Myocyte (in vitro differentiated cells): ENCODE measurements around the gene PNCK. TPM values are rescaled to one million over a fixed set of nuclear protein-coding genes. Genes with fewer than 3 reads are reported as not detected.

Experiments used
- DNase-seq: peaks from one replicate; pipeline ENCODE4 v3.0.0-alpha.2; 2012; ENCODE audit warnings: low read depth
- total RNA-seq: library from RNA; depleted of rRNA; stranded (reverse); fragments of >200 nt; gene quantifications from 2 replicates; pipeline ENCODE4 v1.2.3, GENCODE V29; 2014

PNCK gene
- total RNA-seq, 1 donor from 2014 or later = 1.1 TPM

DNA sequence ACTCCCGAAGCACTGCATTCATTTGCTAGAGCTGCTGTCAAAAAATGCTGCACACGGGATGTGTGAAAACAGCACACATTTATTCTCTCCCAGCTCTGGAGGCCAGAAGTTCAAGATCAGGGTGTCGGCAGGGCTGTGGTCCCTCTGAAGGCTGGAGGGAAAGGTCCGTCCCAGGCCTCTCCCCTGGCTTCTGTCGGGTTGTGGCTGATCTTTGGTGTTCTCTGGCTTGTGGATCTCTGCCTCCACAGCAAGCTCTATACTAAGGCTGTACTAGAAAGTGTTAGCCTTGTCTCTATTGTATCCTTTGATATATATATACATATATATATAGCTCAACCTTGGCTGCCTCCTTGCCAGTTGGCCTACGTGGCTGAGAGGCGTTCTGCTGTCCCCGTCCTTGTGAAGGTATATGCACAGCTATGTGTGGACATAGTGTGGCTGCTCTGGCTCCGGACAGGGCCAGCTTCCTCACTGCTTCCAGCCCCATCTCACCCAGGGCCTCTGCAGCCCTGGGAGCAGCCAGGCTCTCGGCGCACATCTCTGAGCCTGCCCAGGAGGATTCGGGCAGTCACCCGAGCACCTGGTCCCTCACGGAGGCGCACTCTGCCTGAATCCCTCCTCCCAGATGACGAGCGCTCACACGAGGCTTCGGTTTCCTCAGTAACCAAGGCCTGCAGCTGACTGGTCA lies 41.6 kb downstream of the PNCK start:
- no peak for DNase-seq

DNA sequence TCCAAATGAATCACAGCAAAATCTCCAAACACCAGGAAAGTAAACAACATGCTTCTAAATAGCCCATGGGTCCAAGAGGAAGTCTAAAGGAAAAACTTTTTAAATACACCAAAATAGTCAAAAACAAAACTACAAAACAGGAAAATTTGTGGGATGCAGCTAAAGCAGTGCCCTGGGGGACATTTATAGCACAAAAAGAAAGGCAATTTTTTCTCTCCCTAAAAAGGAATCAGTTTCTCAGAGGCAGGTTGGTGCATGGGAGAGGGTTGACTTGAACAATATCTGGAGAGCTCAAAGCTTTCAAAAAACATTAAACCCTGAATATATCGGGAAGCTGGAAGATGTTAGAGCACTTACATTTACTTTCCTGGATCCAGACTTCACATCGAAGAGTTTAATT lies 42.3 kb downstream of the PNCK start:
- no peak for DNase-seq

DNA sequence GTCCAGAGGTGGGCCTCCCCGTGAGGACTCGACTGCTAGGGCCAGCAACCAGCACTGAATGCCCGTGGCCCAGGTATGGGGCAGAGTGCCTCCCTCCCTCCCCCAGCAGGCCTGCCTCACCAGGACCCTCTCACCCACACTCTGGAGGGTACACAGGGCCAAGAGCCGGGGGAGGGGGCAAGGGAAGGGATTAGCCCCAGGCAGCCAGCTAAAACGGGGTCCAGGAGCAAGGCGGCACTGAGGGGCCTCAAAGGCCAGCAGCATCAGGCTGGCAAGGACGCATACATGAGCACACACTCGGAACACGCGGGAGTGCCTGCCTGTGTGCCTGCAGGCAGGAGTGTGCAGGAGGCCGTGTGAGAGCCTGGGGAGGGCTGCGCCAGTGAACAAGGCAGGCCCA lies 44.9 kb downstream of the PNCK start:
- DNase-seq = no peak

DNA sequence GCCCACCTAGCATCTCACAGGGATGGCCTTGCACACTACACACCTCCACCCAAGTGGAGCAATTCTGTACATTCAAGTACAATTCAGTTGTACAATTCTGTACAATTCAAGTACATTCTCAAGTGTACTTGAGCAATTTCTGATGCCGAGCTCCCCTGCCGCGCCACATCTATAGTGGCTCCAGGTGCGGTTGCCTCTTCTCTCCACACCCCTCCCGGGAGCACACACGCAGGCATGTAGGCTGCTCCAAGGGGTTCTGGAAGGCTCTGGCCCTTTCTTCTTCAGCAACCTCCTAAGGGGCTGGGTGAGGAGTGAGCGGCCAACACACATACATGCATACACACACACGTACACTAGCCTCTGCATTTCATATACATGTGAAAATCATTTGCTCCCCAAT lies 45.5 kb downstream of the PNCK start:
- no peak for DNase-seq

DNA sequence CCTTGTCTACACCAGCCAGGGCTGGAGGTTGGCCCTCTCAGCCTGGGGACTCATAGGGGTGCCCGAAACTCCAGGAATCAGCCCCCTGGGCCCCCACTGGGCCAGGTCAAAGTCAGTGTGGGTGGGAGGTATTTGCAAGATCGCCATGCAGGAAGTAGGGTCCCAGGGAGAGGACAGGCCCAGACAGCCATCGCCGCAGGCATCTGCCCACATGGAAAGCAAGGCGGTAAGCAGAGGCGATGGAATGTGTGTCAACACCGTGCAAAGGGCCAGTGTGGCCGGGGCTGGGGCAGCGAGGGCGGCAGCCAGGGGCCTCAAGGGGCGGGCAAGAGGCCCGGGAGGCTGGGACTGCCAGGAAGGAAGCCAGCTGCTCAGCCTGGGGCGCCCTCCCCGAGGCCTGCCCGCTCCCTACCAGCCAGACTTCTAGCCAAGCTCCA lies 45.9 kb downstream of the PNCK start:
- peak; percentile 28 for DNase-seq

DNA sequence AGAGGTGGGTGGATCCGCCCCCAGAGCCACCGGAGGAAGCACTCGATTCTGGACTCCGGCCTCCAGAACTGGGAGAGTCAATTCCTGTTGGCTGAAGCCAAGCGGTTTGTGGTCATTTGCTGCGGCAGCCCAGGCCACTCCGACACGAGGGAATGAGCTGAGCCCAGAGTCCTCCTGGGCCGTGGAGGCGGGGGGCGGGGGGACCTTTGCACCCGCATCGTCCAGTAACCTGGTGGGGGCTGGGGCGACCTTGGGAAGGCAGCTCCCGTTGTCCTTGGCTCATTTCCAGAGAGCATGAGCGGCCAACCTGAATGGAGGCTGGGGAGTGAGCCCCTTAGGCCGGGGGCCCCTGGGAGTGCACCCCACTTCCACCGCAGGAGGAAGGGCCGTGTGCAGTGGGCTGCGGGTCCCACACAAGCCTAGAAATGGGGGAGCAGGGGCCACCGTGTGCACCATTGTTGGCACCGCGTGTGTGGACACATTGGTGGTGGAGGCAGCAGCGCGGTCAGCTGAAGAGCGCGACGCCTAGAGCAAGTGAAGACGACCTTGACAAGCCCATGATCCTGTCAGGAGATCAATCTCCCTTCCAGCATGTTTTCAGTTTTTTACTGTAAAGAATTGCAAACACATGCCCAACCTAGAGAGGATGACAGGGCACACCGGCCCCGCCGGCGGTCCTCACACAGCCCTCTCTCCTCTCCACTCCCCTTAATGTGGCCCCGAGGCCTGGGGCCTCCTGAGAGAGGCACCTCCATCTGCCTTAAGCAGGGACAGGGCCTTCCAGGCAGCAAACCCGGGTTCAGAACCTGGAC lies 46.5 kb downstream of the PNCK start:
- no peak for DNase-seq

DNA sequence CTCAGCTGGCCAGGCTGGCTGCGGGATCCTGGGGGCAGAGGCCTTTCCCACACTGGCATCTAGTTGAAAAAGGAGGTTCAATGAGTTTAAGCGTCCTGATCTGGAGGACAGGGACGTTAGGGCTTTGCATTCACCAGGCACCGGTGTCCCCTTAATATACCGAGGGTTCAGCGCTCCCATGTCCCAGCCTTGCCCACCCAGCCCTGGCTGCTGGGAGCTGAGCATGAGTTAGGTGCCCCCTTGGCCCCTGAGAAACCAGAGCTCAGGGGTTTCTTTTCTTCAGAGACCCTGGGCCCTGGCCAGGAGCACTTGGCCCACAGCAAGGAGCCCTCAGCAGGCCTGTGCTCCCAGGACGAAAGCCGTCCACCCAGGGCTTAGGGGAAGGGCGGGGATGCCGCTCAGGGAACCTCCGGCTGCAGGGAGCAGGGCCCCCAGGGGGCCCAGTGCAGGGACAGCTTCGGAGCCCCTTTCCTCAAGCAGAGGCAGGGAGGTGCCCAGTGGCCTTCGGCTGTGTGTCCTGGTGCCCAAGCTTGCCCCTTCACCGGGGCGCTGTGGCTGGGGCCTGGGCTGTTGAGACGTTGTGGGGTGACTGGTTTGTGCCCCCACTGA lies 47.5 kb downstream of the PNCK start:
- DNase-seq = no peak

DNA sequence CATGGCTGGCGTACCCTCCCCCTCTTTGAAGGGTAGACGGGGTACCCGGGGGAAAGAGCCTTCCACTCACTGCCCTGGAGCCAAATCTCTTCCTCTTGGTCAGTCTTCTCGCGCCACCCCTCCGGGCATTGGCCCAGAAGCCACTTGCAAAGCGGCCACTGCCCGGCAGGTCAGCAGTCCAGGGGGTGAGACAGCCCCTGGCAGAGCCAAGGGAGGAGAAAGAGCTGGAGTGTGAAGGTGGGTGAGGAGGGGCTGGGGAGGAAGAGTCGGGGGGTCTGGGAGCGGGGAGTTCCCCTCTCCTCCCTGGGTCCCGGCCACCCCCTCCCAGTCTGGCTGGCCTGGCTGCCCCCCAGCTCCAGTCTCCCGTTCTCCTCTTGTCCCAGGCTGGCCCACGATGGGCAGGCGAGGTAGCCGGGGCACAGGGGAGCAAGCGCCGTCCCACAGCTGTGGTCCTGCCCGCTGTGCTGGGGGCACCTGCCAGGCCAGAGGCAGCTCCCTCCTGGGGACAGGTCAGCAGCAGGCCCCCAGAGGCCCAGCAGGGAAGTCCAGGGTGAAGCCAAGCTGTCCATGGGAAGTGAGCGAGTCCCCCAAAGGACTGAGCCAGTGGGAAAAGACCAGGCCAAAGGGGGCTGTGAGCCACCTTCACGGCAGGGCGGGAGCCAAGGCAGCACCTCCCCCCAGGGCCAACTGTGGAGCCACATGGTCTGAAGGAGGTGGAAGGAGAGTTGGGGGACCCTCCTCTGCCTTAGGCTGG lies 48.2 kb downstream of the PNCK start:
- DNase-seq = no peak

DNA sequence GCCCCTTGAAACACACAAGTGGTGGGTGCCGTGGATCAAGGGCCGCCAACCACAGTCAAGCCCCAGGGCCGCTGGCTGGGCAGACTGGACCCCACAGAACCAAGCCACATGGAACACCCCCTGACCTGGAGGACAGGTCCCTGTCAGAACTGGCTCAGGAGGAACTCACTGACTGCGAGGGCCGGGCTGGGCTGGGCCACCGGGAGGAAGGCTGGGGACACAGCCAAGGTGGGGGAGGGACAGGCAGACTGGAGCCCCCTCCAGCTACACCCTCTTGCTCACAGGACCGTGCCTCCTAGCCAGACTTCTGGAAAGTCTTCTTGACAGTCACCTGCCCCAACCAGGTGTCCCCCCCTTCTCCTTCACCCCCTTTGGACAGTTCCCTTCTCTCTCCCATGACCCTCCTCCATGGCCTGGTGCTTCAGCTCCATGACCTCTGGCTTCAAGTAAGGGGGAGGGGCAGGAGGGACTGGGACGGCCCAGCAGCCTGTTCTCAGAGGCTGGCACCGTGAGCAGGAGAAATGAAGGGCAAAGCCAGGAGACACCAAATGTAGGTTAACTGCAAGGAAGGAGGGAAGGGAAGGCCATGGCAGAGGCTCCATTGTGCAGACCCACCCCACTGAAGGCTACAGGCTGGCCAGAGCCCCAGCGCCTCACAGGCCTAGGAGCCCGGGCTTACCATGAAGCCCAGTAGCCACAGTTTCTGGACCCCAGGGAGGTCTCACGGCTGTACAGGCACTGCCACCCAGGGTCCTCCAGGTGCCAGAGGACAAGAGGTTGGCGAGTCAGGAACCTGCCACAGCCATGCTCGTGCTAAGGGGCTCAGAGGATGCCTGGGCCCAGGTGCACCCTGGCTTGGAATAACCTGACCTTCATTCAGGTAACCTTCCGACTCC lies 49.2 kb downstream of the PNCK start:
- no peak for DNase-seq

DNA sequence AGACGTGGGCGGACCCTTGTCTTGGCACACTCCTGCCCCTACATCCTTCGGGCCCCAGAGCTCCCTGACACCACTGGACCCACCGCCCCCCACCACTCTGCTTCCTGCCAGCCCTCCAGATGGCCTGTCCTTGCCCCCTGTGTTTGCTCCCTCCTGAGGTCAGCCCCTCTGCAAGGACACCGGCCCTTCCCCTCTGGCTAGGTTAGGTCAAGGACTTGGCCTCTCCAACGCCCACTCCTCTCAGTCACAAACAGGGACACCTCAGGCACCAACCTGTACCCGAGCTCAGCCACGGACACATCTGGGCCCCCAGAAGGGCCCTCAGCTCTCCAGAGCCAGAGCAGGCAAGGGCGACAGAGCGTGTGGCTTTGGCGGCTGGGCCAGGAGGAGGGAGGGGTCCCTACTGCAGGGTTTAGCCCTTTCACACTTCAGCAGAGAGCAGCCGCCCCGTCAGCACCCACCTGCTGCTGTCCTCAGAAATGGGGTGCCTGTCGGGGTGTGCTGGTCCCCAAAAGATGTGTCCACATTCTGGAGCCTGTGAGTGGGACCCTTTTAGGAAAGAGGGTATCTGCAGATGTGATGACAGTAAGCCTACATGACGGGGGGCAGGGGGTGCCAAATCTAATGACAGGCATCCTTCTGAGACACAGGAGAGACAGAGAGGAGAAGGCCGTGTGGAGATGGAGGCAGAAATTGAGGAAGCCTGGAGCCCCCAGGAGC lies 50.1 kb downstream of the PNCK start:
- no peak for DNase-seq

DNA sequence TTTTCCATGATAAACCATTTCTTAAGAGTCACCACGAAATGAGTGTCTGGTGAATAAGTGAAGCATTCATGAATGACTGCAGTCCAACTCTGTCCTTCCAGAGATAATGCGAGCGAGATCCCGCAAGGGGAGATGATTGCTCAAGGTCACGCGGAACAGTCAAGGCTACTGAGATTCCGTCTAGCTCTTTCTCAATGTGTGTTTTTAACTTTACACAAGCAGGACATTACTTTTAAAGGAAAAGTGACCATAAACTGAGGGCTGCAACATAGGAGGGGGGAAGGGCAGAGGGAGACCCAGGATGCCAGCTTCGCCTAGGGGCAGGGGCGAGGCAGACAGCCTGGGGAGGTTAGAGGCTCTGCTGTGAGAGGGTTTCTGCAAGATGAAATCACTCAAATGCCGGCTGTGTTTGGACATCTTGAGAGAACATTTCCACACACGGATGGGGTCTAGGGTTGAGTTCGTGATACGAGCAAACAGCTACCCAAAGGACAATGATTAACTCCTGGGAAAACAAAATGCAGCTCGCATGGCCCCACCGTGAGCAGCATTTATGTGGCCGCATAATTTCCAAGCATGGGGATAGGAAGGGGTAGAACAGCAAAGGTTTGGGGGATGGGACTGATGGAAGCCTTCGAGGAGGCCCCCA lies 50.8 kb downstream of the PNCK start:
- no peak for DNase-seq

DNA sequence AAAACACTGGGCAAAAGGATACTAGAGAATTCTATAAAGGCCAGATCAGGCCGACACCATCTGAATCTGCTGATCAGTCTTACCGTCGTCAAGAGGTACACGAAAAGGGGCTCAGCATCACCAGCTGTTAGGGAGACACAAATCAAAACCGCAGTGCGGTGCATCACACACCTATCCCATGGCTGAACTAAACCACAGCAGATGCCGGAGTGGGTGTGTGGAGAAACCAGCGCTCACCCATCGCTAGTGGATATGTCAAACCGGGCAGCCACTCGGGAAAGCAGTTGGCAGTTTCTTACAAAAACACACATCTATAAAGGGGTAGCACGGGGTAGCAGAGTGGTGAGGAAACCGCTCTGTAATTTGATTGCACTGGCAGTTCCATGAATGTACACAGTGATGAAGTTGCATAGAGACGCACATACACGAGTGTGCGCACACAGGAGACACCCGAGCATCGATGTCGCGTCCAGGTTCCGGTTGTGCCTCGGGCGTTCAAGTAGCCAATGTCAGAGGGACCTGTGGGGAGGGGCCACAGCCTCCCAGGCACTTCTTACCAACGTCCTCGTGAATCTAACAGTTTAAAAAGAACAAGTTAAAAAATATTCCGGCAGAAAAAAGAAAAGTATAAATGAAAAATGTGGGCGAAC lies 51.5 kb downstream of the PNCK start:
- no peak for DNase-seq

DNA sequence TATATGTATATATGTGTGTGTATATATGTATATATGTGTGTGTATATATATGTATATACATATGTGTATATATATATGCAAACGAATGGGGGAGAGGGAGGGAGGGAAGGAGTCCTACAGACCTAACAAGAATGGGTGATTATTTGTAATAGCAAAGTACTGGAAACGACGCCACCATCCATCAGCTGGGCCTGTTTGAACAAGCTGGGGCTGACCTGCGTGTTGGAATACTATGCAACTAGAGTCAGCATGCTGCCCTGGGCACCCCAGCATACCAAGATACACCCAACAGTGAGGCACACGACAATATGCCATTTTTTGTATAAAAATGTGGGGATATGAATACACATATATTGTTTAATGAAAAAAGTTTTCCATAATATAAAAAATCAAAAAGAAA lies 53.0 kb downstream of the PNCK start:
- no peak for DNase-seq

Other genes with a start within 250 kb of the PNCK start
- gene TREX2, start 227.8 kb downstream of the PNCK start, total RNA-seq = 0.78 and 1.5 TPM in 2 replicates
- gene HAUS7, start 203.2 kb downstream of the PNCK start, total RNA-seq = 15.8 and 36.2 TPM in 2 replicates
- gene BGN, start 178.8 kb downstream of the PNCK start, total RNA-seq = 0.94 and 1.1 TPM in 2 replicates
- 0.40 and 0.57 TPM in 2 replicates for gene ATP2B3, start 156.2 kb downstream of the PNCK start, total RNA-seq
- 32.6 and 35.1 TPM in 2 replicates for gene CCNQ, start 74.7 kb downstream of the PNCK start, total RNA-seq
- gene DUSP9, start 26.6 kb downstream of the PNCK start, total RNA-seq = not detected in 2 replicates
- 20.7 and 39.8 TPM in 2 replicates for gene SLC6A8, start 14.1 kb upstream of the PNCK start, total RNA-seq
- gene BCAP31, start 50.6 kb upstream of the PNCK start, total RNA-seq = 150 and 162 TPM in 2 replicates
- 53.8 and 71.6 TPM in 2 replicates for gene ABCD1, start 51.0 kb upstream of the PNCK start, total RNA-seq
- 5.1 and 11.9 TPM in 2 replicates for gene PLXNB3, start 90.4 kb upstream of the PNCK start, total RNA-seq
- 252 and 340 TPM in 2 replicates for gene SRPK3, start 107.2 kb upstream of the PNCK start, total RNA-seq
- 92.7 and 104 TPM in 2 replicates for gene IDH3G, start 120.6 kb upstream of the PNCK start, total RNA-seq
- gene SSR4, start 120.9 kb upstream of the PNCK start, total RNA-seq = 155 and 228 TPM in 2 replicates
- 0.47 and 1.4 TPM in 2 replicates for gene PDZD4, start 156.7 kb upstream of the PNCK start, total RNA-seq
- 24.6 and 44.9 TPM in 2 replicates for gene L1CAM, start 212.4 kb upstream of the PNCK start, total RNA-seq
- gene AVPR2, start 230.9 kb upstream of the PNCK start, total RNA-seq = 0.48 and 1.0 TPM in 2 replicates